WI38 (cell line): ENCODE measurements around the gene ZBTB47.

ENCODE experiments used
- H3K4me3 ChIP-seq: 2 replicates; pipeline ENCODE4 v1.5.1; 2011; ENCODE audit warnings: low read depth, mild to moderate bottlenecking, control low read depth, low read length
- CTCF ChIP-seq: IDR thresholded peaks from 2 replicates; pipeline ENCODE4 v1.5.1; 2012; ENCODE audit warnings: low read depth, mild to moderate bottlenecking, control low read depth, low read length

The ZBTB47 gene

GRCh38 chr3:42691816-42692666 is 38.5 kb downstream of the ZBTB47 start:
- no peak for TF ChIP-seq CTCF
- H3K4me3 ChIP-seq = no peak overlapping the region

- no peak for TF ChIP-seq CTCF
- no peak overlapping the region for H3K4me3 ChIP-seq
These were observed 39.4 kb downstream of the ZBTB47 start for GRCh38 chr3:42692667-42693529.

- TF ChIP-seq CTCF = no peak
- H3K4me3 ChIP-seq = no peak overlapping the region
These were observed 40.0 kb downstream of the ZBTB47 start for GRCh38 chr3:42693530-42693930.

- H3K4me3 ChIP-seq = no peak overlapping the region
- TF ChIP-seq CTCF = no peak
These were observed 40.9 kb downstream of the ZBTB47 start for GRCh38 chr3:42694366-42694765.

- no peak for TF ChIP-seq CTCF
- H3K4me3 ChIP-seq = no peak overlapping the region
These were observed 43.1 kb downstream of the ZBTB47 start for GRCh38 chr3:42696356-42697288.

GRCh38 chr3:42697289-42698051 is 44.0 kb downstream of the ZBTB47 start:
- H3K4me3 ChIP-seq = no peak overlapping the region
- no peak for TF ChIP-seq CTCF
